HepG2 (cell line): ENCODE measurements around the gene WNT3A. TPM values are rescaled to one million over a fixed set of nuclear protein-coding genes. Genes with fewer than 3 reads are reported as not detected.

ENCODE experiments used
- ATAC-seq: fragments of 200-7000 bp; cut with Tn5 transposase; 3 replicates; pipeline ENCODE4 v1.9.1; 2020; ENCODE audit warnings: mild to moderate bottlenecking, moderate library complexity
- BruUV-seq: library from RNA; stranded (reverse); fragments of 400-500 nt; replicated peaks from 2 replicates; lab custom pipeline; 2021; lab: Mats Ljungman, UMichigan
- CTCF ChIA-PET: fragments of 300-600 bp; formaldehyde crosslinking; extraction: SDS; loops from one replicate; lab custom pipeline; 2021; ENCODE audit warnings: low total read pairs, inconsistent platforms, low intra/inter-chr PET ratio; lab: Yijun Ruan, JAX
- POLR2A ChIA-PET: fragments of 350-600 bp; sonication (Branson Sonifier 250); formaldehyde crosslinking; loops from one replicate; lab custom pipeline; 2020; ENCODE audit warnings: antibody characterized with exemption, inconsistent platforms; lab: Yijun Ruan, JAX
- DNase-seq: peaks from one replicate; pipeline ENCODE4 v3.0.0-alpha.2; 2015; ENCODE audit warnings: low spot score
- FAIRE-seq: peaks from 3 replicates; lab custom pipeline; 2011; peaks lifted over from hg19 to GRCh38; lab: Jason Lieb, UNC
- H2AFZ ChIP-seq: one replicate; pipeline ENCODE4 v1.6.1; 2011; ENCODE audit warnings: low read length, inconsistent platforms
- H3K27ac ChIP-seq: fragments of 300-600 bp; 3 replicates; pipeline ENCODE4 v1.8.0; 2011; ENCODE audit warnings: mixed run types, mild to moderate bottlenecking, mixed read lengths, low read length, inconsistent platforms; ENCODE audit not compliant: insufficient read depth; ENCODE audit errors: extremely low read length
- H3K27me3 ChIP-seq, 2 experiments: fragments of 200-600 bp in 1 of 2; 2 replicates in 1 of 2; 3 replicates in 1 of 2; pipeline versions ENCODE4 v1.6.0 to v1.8.0; 2011; ENCODE audit warnings: low read length in 2 of 2, mild to moderate bottlenecking in 2 of 2, moderate library complexity in 2 of 2, inconsistent platforms in 1 of 2; ENCODE audit not compliant: insufficient read depth in 2 of 2, control insufficient read depth in 1 of 2
- H3K36me3 ChIP-seq, 2 experiments: fragments of 200-600 bp in 1 of 2; replicated peaks in 1 of 2; 2 replicates in 1 of 2; 3 replicates in 1 of 2; pipeline versions ENCODE4 v1.5.1 to v1.8.0; 2011; ENCODE audit warnings: low read length in 2 of 2, inconsistent platforms in 1 of 2; ENCODE audit not compliant: insufficient read depth in 2 of 2, control insufficient read depth in 1 of 2
- H3K4me1 ChIP-seq: 2 replicates; pipeline ENCODE4 v1.5.1; 2012; ENCODE audit warnings: low read length, inconsistent platforms; ENCODE audit not compliant: insufficient read depth
- H3K4me2 ChIP-seq: 2 replicates; pipeline ENCODE4 v1.6.0; 2011; ENCODE audit warnings: low read depth, low read length, inconsistent platforms
- H3K4me3 ChIP-seq, 3 experiments: fragments of 200-600 bp in 1 of 3; sonication (generic), shearing (Covaris generic) in 1 of 3; replicated peaks in 1 of 3; 2 replicates each; pipeline ENCODE4 v1.5.1; 2011 to 2016; ENCODE audit warnings: low read length in 3 of 3, inconsistent platforms in 2 of 3, low read depth in 2 of 3, mild to moderate bottlenecking in 2 of 3, control low read depth in 1 of 3, mixed read lengths in 1 of 3; ENCODE audit not compliant: insufficient read depth in 1 of 3
- H3K79me2 ChIP-seq: one replicate; pipeline ENCODE4 v1.6.1; 2011; ENCODE audit warnings: low read length, inconsistent platforms; ENCODE audit not compliant: insufficient read depth
- H3K9ac ChIP-seq: 2 replicates; pipeline ENCODE4 v1.6.0; 2011; ENCODE audit warnings: mild to moderate bottlenecking, low read depth, low read length, inconsistent platforms; ENCODE audit not compliant: insufficient read depth
- H3K9me3 ChIP-seq: 2 replicates; pipeline ENCODE4 v1.5.1; 2012; ENCODE audit warnings: mild to moderate bottlenecking, low read length
- H4K20me1 ChIP-seq: 2 replicates; pipeline ENCODE4 v1.6.0; 2011; ENCODE audit warnings: inconsistent platforms, mild to moderate bottlenecking, low read length, moderate library complexity; ENCODE audit not compliant: insufficient read depth
- ATF7 ChIP-seq, 2 experiments: fragments of 450-650 bp in 1 of 2; sonication (generic) in 1 of 2; formaldehyde crosslinking in 1 of 2; IDR thresholded peaks; 2 replicates each; pipeline versions ENCODE4 v1.4.0 to v1.6.1; 2016 to 2020; ENCODE audit warnings: antibody characterized with exemption in 1 of 2, mild to moderate bottlenecking in 1 of 2, missing genetic modification reagents in 1 of 2
- FOXM1 ChIP-seq: sonication (generic); formaldehyde crosslinking; IDR thresholded peaks from 2 replicates; pipeline ENCODE4 v1.5.0; 2020; ENCODE audit warnings: missing genetic modification reagents
- SNRNP70 ChIP-seq: fragments of 200-400 bp; formaldehyde crosslinking; IDR thresholded peaks from 2 replicates; pipeline ENCODE4 v1.6.1; 2017; ENCODE audit warnings: mild to moderate bottlenecking, low read depth, low read length, moderate library complexity
- ZUFSP ChIP-seq: sonication (generic); formaldehyde crosslinking; IDR thresholded peaks from 2 replicates; pipeline ENCODE4 v1.9.0; 2021; ENCODE audit warnings: missing genetic modification reagents, mild to moderate bottlenecking, borderline replicate concordance
- WGBS: methylation state at CpG from one replicate; pipeline ENCODE4 v1.1.6; 2017; ENCODE audit warnings: low lambda C conversion rate; 5-methylcytosine and 5-hydroxymethylcytosine counted together
- in situ Hi-C: cut with HindIII; loops from 2 replicates; pipeline ENCODE4 v1.10.0; 2017; ENCODE audit warnings: low pct_unique_long_range_greater_than_20kb; ENCODE audit not compliant: extremely low pct_ligation_motif_present
- intact Hi-C: fragments of 100-400 bp; cut with micrococcal nuclease; formaldehyde crosslinking; loops from one replicate; pipeline ENCODE4 v1.10.0; 2022; ENCODE audit not compliant: unreplicated experiment
- polyA plus RNA-seq, 8 experiments: library from polyadenylated mRNA; depleted of rRNA in 3 of 8; stranded (reverse) in 7 of 8; unstranded in 1 of 8; fragments of >200 nt; fragmentation: Illumina TruSeq in 4 of 8; extraction: Trizol in 4 of 8; gene quantifications; 2 replicates each; pipeline versions ENCODE4 v1.2.1 to v1.2.3, GENCODE V29; 2011 to 2016; ENCODE audit warnings: low read depth in 4 of 8, missing spikeins in 1 of 8, mixed read lengths in 1 of 8; ENCODE audit not compliant: insufficient read depth in 1 of 8
- total RNA-seq, 5 experiments: library from RNA; depleted of rRNA; stranded (reverse); fragments of >200 nt; fragmentation: Illumina TruSeq; extraction: Trizol; gene quantifications; 2 replicates each; pipeline ENCODE4 v1.2.3, GENCODE V29; 2016; ENCODE audit warnings: low read depth in 1 of 5

The WNT3A gene
- total and polyA plus RNA-seq, 2 of the 13 experiments (the other 11 are each of a cell fraction or from before 2014, with no cell fraction given): not detected

GRCh38 chr1:228006034-228006785 lies 588 bp upstream of the WNT3A start:
- Histone ChIP-seq H3K9ac (no peak overlapping the region), H3K36me3 (no peaks in the 10 kb centered on the region), H4K20me1 (0 out of 2 replicates have a peak, but pooled peaks cover 3% of the 10 kb centered on the region), H3K79me2 (no peaks in the 10 kb centered on the region), H3K4me1 (no peaks in the 10 kb centered on the region), H3K4me2 (no peak overlapping the region), H3K4me3 (no peak overlapping the region), H3K9me3 (no peaks in the 10 kb centered on the region), H3K27me3 (peaks cover 16 to 70% of the 10 kb centered on the region in 2 experiments), H3K27ac (no peak overlapping the region), H2AFZ (no peak overlapping the region)
- CTCF ChIA-PET: no interaction called here
- POLR2A ChIA-PET: no interaction called here
- no TSS peak for BruUV-seq
- WGBS: 30% methylated on average over 22 of the region's 52 CpGs
- TF ChIP-seq SNRNP70: no peak
- TF ChIP-seq FOXM1: no peak
- TF ChIP-seq ZUFSP (CRISPR knock-in tag): no peak
- TF ChIP-seq ATF7 (IDR thresholded peaks at IDR 0.05): no peak
- no peak for TF ChIP-seq ATF7 (CRISPR knock-in tag; IDR thresholded peaks at IDR 0.05)
- in situ Hi-C loops: no loop called here
- no peak for DNase-seq
- FAIRE-seq: no peak
- intact Hi-C loops: no loop called here
- no peak for ATAC-seq
